Measurements from ENCODE around the gene FGD3.

FGD3 gene

DNA sequence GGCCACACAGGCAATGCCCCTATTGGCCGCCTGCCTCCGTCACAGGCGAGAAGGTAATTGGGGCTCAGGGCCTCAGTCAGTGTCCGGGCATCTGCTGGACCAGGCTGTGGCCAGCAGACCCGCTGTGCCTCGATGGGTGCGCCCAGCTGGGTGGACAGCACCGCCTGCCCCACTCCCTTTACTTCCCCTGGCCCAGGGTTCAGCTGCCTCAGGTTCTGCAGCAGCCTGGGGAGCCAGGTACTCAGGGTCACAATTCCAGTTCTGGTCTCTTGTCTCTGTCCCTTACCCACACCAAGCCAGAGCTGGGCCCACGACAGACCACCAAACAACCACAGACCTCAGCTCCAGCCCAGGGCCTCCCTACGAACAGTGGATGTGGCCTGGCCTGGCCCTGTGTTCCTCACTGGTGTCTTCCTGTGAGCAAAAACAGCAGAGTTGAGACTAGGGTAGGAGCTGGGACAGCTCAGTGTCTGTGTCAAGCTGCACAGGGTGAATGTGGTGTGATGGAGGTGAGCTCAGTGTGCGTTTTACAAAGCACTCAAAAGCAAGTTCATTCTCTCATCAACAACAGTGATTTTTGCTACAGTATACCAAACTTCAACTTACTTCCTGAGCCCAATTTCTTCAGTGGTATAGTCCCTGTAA is 77.8 kb downstream of the FGD3 start:
- H3K4me3 ChIP-seq (ENCODE audit: low read length), result no peak overlapping the region
- no peak for DNase-seq (ENCODE audit: low read depth)
- TF ChIP-seq, protein P1, sequence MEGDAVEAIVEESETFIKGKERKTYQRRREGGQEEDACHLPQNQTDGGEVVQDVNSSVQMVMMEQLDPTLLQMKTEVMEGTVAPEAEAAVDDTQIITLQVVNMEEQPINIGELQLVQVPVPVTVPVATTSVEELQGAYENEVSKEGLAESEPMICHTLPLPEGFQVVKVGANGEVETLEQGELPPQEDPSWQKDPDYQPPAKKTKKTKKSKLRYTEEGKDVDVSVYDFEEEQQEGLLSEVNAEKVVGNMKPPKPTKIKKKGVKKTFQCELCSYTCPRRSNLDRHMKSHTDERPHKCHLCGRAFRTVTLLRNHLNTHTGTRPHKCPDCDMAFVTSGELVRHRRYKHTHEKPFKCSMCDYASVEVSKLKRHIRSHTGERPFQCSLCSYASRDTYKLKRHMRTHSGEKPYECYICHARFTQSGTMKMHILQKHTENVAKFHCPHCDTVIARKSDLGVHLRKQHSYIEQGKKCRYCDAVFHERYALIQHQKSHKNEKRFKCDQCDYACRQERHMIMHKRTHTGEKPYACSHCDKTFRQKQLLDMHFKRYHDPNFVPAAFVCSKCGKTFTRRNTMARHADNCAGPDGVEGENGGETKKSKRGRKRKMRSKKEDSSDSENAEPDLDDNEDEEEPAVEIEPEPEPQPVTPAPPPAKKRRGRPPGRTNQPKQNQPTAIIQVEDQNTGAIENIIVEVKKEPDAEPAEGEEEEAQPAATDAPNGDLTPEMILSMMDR (conservative IDR thresholded peaks at IDR 0.05; ENCODE audit: low read length), result no peak

DNA sequence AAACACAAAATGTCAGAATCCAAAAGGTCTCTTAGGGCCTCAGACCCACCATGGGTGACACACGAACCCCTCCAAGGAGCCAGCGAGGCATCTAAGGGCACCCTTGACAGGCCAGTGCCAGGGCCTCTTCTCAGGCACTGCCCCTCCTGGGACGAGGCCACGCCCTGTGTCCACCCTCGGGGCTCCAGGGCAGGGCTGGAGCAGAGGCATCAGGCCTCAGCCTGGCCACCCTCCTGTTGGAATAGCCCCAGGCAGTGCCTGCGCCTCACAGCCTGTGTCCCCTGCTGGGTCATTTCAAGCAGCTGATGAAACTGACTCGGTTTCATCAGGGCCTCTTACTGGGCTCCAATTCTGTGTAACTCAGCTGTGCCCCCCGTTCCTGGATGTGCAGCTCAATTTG is 78.4 kb downstream of the FGD3 start:
- no peak overlapping the region for H3K4me3 ChIP-seq (ENCODE audit: low read length)
- TF ChIP-seq, protein P1 (conservative IDR thresholded peaks at IDR 0.05; ENCODE audit: low read length), result no peak
- no peak for DNase-seq (ENCODE audit: low read depth)

DNA sequence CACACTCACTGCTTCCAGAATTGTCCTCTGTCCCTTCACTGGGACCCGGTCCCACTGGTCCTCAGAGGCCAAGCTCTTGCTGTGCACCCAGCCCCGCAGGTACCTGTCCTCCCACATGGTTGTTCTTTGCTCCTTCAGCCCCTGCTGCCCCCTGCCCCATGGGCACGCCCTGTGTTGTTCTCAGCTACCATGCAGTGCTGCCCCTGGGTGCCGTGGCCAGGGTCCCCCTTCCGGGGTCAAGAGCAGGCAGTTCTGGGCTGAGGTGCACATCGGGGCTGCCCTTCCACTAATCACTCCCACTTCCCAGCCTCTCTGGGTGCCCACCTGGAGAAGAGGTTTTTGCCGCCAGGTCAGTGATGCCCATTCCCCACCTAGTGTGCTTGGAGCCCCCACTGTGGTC is 79.3 kb downstream of the FGD3 start:
- H3K4me3 ChIP-seq (ENCODE audit: low read length), result no peak overlapping the region
- TF ChIP-seq, protein P1 (conservative IDR thresholded peaks at IDR 0.05; ENCODE audit: low read length), result no peak
- no peak for DNase-seq (ENCODE audit: low read depth)

DNA sequence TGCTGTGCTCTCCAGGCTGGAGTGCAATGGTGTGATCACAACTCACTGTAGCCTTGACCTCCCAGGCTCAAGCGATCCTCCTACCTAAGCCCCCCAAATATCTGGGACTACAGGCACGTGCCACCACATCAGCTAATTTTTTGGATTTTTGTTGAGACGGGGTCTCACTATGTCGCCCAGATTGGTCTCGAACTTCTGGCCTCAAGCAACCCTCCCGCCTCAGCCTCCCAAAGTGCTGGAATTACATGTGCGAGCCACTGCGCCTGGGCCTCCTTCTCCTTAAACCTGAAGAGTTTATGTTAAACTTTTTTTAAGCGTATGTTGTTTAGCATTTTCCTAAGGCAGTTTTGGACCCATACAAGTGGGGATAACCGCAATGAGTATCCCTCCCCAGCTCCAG is 80.4 kb downstream of the FGD3 start:
- no peak overlapping the region for H3K4me3 ChIP-seq (ENCODE audit: low read length)
- TF ChIP-seq, protein P1 (conservative IDR thresholded peaks at IDR 0.05; ENCODE audit: low read length), result no peak
- no peak for DNase-seq (ENCODE audit: low read depth)

DNA sequence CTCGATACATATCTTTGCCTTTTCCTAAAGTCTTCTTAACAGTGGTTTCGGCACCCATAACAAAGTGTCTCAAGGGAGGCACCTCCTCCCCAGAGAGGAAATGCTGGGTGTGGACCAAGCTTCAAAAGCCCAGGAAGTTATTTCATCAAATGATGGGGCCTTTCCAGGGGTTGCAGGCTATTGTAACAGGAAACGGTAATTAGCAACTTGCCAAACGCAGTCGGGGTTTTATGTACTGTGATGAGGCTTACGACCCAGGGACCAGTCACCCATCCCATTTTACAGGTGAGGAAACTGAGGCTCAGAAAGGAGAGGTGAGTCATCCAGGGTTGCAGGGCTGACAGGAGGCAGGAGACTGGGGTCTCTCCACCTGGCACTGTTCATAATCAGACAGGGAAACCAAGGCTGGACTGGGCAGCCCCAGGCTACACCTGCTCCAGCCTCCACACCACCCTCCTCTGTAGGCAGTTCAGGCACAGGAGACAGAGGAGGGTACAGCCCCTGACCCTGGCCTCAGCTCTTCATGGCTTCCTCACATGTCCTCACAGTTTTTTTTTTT is 81.2 kb downstream of the FGD3 start:
- TF ChIP-seq, protein P1 (conservative IDR thresholded peaks at IDR 0.05; ENCODE audit: low read length), result no peak
- DNase-seq (ENCODE audit: low read depth), result no peak
- H3K4me3 ChIP-seq (ENCODE audit: low read length), result no peak overlapping the region

DNA sequence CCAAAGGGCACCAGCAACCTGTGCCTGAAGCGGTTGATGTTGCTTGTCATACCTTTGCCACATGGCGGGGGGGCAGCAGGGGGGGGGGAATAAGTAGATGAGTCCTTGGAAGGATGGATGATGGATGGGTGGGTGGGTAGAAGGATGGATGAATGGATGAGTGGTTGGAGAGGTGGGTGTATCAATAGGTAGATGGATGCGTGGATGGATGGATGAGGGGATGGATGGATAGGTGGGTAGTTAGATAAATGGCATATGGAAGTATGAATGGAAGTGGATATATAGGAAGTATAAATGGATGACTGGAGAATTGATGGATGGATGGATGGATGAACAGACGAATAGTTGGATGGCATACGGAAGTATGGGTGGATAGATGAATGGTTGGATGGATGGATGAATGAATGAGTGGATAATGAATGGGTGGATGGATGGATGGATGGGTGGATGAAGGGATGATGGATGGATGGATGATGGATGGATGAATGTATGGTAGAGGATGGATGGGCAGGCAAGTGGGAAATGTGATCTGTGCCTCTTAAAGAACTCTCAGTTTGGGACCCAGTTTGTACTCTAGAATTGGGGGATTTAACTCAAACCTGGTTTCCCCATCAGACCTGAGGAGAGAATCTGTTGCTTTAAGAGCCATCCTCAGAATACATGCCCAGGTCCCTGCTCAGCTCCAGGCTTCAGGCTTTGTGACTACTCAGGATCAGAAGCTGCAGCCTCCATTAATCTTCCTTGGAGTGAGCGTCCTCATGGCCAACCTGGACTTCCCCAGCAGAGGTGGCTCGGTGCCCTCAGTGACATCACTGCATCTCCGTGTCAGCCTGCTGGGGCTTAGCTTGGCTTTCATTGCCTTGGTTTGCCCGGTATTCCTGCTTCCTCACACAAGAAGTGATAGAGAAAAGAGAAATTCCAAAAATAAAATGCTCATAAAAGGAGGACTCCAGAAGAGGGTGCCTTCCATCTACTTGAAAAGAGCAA is 83.6 kb downstream of the FGD3 start:
- H3K4me3 ChIP-seq (ENCODE audit: low read length), result no peak overlapping the region
- no peak for DNase-seq (ENCODE audit: low read depth)
- TF ChIP-seq, protein P1 (conservative IDR thresholded peaks at IDR 0.05; ENCODE audit: low read length), result no peak
